Liver (tissue), 9 donors: ENCODE results near the gene LHX2. TPM values are rescaled to one million over a fixed set of nuclear protein-coding genes. Genes with fewer than 3 reads are reported as not detected.

Experiments used
- DNase-seq: peaks from one replicate; pipeline ENCODE4 v3.0.0-alpha.2; 2017; ENCODE audit warnings: low spot score
- H3K27ac ChIP-seq, 2 donors: one replicate each; pipeline ENCODE4 v1.7.0; 2013; ENCODE audit warnings: inconsistent platforms in 2 of 2, low read length in 2 of 2, control low read depth in 1 of 2, low read depth in 1 of 2, mild to moderate bottlenecking in 1 of 2
- H3K27me3 ChIP-seq, 4 donors: one replicate each; pipeline versions ENCODE4 v1.6.1 to v1.7.0; 2013; ENCODE audit warnings: low read length in 3 of 4, inconsistent platforms in 1 of 4, mild to moderate bottlenecking in 1 of 4, moderate library complexity in 1 of 4; ENCODE audit not compliant: control insufficient read depth in 4 of 4, insufficient read depth in 4 of 4
- H3K36me3 ChIP-seq, 4 donors: one replicate each; pipeline versions ENCODE4 v1.6.1 to v1.7.0; 2013; ENCODE audit warnings: low read length in 3 of 4, mild to moderate bottlenecking in 3 of 4, low read depth in 1 of 4, moderate library complexity in 1 of 4; ENCODE audit not compliant: control insufficient read depth in 4 of 4, insufficient read depth in 3 of 4
- H3K4me1 ChIP-seq, 4 donors: one replicate each; pipeline versions ENCODE4 v1.6.1 to v1.7.0; 2013; ENCODE audit warnings: low read length in 3 of 4, mild to moderate bottlenecking in 3 of 4, moderate library complexity in 1 of 4; ENCODE audit not compliant: control insufficient read depth in 4 of 4, insufficient read depth in 4 of 4
- H3K4me3 ChIP-seq, 3 donors: one replicate each; pipeline versions ENCODE4 v1.6.1 to v1.7.0; 2013; ENCODE audit warnings: low read length in 3 of 3, control low read depth in 1 of 3, low read depth in 1 of 3, mild to moderate bottlenecking in 1 of 3
- H3K9ac ChIP-seq, 2 donors: one replicate each; pipeline ENCODE4 v1.7.0; 2013; ENCODE audit warnings: low read length in 2 of 2, mild to moderate bottlenecking in 2 of 2, moderate library complexity in 2 of 2, control low read depth in 1 of 2, low read depth in 1 of 2
- H3K9me3 ChIP-seq, 4 donors: one replicate each; pipeline versions ENCODE4 v1.6.1 to v1.7.0; 2013; ENCODE audit warnings: low read length in 3 of 4; ENCODE audit not compliant: control insufficient read depth in 4 of 4
- EGR1 ChIP-seq, 2 donors: IDR thresholded peaks; 2 replicates each; pipeline ENCODE4 v1.6.1; 2016 to 2018; ENCODE audit warnings: antibody characterized with exemption in 2 of 2, low read depth in 2 of 2
- FOXA1 ChIP-seq: IDR thresholded peaks from 2 replicates; pipeline ENCODE4 v1.6.1; 2016; ENCODE audit warnings: antibody characterized with exemption
- FOXA2 ChIP-seq: IDR thresholded peaks from 2 replicates; pipeline ENCODE4 v1.6.1; 2016; ENCODE audit warnings: antibody characterized with exemption
- GABPA ChIP-seq, 2 donors: IDR thresholded peaks in 1 of 2; conservative IDR thresholded peaks in 1 of 2; 2 replicates each; pipeline ENCODE4 v1.6.1; 2016; ENCODE audit warnings: antibody characterized with exemption in 2 of 2, mild to moderate bottlenecking in 1 of 2, moderate library complexity in 1 of 2
- HNF4A ChIP-seq, 2 donors: conservative IDR thresholded peaks; 2 replicates each; pipeline ENCODE4 v1.6.1; 2016; ENCODE audit warnings: antibody characterized with exemption in 2 of 2, mild to moderate bottlenecking in 2 of 2
- JUND ChIP-seq, 2 donors: IDR thresholded peaks; 2 replicates each; pipeline ENCODE4 v1.6.1; 2016; ENCODE audit warnings: antibody characterized with exemption in 2 of 2
- RAD21 ChIP-seq, 2 donors: IDR thresholded peaks; 2 replicates each; pipeline ENCODE4 v1.6.1; 2016; ENCODE audit warnings: antibody characterized with exemption in 2 of 2, mild to moderate bottlenecking in 2 of 2
- RXRA ChIP-seq, 2 donors: IDR thresholded peaks; 2 replicates each; pipeline ENCODE4 v1.6.1; 2017 to 2018; ENCODE audit warnings: antibody characterized with exemption in 2 of 2, mild to moderate bottlenecking in 1 of 2
- SP1 ChIP-seq: IDR thresholded peaks from 2 replicates; pipeline ENCODE4 v1.6.1; 2018; ENCODE audit warnings: antibody characterized with exemption, mild to moderate bottlenecking
- whole genome bisulfite sequencing: extraction: QIAGEN DNeasy Blood & Tissue Kit; methylation state at CpG from one replicate; pipeline ENCODE4 v1.1.7; 2013; 5-methylcytosine and 5-hydroxymethylcytosine counted together
- polyA plus RNA-seq, 2 donors: library from polyadenylated mRNA; stranded (reverse) in 1 of 2; unstranded in 1 of 2; fragments of 200-250 nt in 1 of 2; fragments of >200 nt in 1 of 2; fragmentation: Nextera tagmentation in 1 of 2; extraction: Ambion mirVana in 1 of 2; gene quantifications; one replicate each; pipeline versions ENCODE4 v1.2.1 to v1.2.3, GENCODE V29; 2013 to 2015
- total RNA-seq, 2 donors: library from RNA; depleted of rRNA; stranded (reverse); fragments of >200 nt; gene quantifications; one replicate each; pipeline ENCODE4 v1.2.3, GENCODE V29; 2014
- TF ChIP-seq, protein P1 (sequence below): fragments of 150-350 bp; IDR thresholded peaks from 2 replicates; pipeline ENCODE4 v1.5.1; 2017; ENCODE audit warnings: improper control_type of control experiment, low read depth, low read length; ENCODE audit not compliant: missing input control
- TF ChIP-seq, protein P2 (sequence below): IDR thresholded peaks from 2 replicates; pipeline ENCODE4 v1.6.1; 2016; ENCODE audit warnings: antibody characterized with exemption
- TF ChIP-seq, protein P3 (sequence below): IDR thresholded peaks from 2 replicates; pipeline ENCODE4 v1.6.1; 2016; ENCODE audit warnings: antibody characterized with exemption, mild to moderate bottlenecking
- donor health status: healthy.
- donor health status: healthy.
- donor health status: healthy.
- donor health status: healthy.
- donor health status: healthy.

The LHX2 gene
- total and polyA plus RNA-seq, 4 donors: 2.0 to 2.5 (median 2.1) TPM

DNA sequence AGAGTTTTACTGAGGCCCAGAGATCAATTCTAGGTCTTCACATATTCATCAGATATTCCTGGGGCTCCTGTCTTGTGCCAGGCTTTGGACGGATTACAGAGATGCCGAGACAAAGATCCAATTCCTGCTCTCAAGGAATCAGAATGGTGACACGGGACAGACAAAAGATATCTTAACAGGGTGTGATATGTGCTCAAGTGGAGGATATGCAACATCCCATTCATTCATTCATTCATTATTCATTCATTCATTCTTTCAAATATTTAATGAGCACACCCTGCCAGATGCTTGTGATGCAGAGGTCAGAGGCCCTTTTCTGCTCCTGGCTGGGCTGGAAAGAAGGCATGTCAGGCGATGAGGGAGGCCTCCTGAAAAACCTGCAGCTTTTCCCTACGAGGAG is 21.8 kb downstream of the LHX2 start (continued):
- TF ChIP-seq, protein P1, sequence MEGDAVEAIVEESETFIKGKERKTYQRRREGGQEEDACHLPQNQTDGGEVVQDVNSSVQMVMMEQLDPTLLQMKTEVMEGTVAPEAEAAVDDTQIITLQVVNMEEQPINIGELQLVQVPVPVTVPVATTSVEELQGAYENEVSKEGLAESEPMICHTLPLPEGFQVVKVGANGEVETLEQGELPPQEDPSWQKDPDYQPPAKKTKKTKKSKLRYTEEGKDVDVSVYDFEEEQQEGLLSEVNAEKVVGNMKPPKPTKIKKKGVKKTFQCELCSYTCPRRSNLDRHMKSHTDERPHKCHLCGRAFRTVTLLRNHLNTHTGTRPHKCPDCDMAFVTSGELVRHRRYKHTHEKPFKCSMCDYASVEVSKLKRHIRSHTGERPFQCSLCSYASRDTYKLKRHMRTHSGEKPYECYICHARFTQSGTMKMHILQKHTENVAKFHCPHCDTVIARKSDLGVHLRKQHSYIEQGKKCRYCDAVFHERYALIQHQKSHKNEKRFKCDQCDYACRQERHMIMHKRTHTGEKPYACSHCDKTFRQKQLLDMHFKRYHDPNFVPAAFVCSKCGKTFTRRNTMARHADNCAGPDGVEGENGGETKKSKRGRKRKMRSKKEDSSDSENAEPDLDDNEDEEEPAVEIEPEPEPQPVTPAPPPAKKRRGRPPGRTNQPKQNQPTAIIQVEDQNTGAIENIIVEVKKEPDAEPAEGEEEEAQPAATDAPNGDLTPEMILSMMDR: no peak
- no peak for TF ChIP-seq JUND (IDR thresholded peaks at IDR 0.05)
- no peak for TF ChIP-seq FOXA1

- no peak for DNase-seq
- Histone ChIP-seq H3K9me3 (no peaks in the 10 kb centered on the region), H3K27me3 (peaks cover 0 to 24% (median 1%) of the 10 kb centered on the region in 4 donors), H3K36me3 (peaks cover 0 to 3% (median 0%) of the 10 kb centered on the region in 4 donors), H3K4me1 (no peaks in the 10 kb centered on the region), H3K27ac (no peak overlapping the region), H3K4me3 (no peak overlapping the region), H3K9ac (no peak overlapping the region)
- 86% methylated on average over 3 of the region's 3 CpGs for WGBS
- no peak for TF ChIP-seq FOXA2
- no peak for TF ChIP-seq RXRA (IDR thresholded peaks at IDR 0.05)
- TF ChIP-seq, protein P2, sequence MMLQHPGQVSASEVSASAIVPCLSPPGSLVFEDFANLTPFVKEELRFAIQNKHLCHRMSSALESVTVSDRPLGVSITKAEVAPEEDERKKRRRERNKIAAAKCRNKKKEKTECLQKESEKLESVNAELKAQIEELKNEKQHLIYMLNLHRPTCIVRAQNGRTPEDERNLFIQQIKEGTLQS: no peak
- TF ChIP-seq, protein P3, sequence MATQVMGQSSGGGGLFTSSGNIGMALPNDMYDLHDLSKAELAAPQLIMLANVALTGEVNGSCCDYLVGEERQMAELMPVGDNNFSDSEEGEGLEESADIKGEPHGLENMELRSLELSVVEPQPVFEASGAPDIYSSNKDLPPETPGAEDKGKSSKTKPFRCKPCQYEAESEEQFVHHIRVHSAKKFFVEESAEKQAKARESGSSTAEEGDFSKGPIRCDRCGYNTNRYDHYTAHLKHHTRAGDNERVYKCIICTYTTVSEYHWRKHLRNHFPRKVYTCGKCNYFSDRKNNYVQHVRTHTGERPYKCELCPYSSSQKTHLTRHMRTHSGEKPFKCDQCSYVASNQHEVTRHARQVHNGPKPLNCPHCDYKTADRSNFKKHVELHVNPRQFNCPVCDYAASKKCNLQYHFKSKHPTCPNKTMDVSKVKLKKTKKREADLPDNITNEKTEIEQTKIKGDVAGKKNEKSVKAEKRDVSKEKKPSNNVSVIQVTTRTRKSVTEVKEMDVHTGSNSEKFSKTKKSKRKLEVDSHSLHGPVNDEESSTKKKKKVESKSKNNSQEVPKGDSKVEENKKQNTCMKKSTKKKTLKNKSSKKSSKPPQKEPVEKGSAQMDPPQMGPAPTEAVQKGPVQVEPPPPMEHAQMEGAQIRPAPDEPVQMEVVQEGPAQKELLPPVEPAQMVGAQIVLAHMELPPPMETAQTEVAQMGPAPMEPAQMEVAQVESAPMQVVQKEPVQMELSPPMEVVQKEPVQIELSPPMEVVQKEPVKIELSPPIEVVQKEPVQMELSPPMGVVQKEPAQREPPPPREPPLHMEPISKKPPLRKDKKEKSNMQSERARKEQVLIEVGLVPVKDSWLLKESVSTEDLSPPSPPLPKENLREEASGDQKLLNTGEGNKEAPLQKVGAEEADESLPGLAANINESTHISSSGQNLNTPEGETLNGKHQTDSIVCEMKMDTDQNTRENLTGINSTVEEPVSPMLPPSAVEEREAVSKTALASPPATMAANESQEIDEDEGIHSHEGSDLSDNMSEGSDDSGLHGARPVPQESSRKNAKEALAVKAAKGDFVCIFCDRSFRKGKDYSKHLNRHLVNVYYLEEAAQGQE: no peak
- no peak for TF ChIP-seq JUND (IDR thresholded peaks at IDR 0.05)
- no peak for TF ChIP-seq EGR1 (IDR thresholded peaks at IDR 0.05; ENCODE audit: low read depth in 2 of 2)
- no peak for TF ChIP-seq HNF4A (conservative IDR thresholded peaks at IDR 0.05)
- no peak for TF ChIP-seq SP1
- TF ChIP-seq RAD21 (IDR thresholded peaks at IDR 0.05): no peak
These were observed 22.4 kb downstream of the LHX2 start for GRCh38 chr9:124033967-124034366.

DNA sequence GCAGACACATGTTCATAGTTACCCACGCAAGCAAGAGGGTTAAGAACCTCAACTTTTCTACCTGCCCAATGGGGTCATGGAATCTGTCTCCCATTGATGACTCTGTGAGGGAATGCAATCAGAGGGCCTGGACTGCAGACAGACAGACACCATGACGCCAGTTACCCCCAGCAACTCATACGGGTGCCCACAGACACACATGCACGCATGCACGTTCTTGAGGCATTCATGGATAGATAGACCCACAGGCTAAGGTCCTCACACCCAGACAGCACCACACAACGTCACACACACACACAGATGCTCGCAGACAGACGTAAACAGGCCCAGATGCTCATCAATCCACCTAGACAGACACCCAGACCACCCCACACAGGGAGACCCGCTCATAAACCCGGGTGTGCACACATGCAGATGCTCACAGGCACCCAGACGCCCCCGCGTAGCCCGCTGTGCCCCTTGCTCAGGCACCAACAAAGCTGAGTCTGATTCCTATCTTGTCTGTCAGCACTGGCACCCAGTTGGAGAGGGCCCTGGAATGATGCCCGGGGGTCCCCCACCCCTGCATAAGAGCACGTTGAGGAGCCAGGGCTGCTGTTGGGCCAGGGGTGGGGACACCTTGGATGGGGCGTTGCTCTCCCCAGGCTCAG is 23.6 kb downstream of the LHX2 start:
- Histone ChIP-seq H3K9me3 (no peaks in the 10 kb centered on the region), H3K4me3 (no peak overlapping the region), H3K27ac (no peak overlapping the region), H3K27me3 (peaks cover 0 to 20% (median 1%) of the 10 kb centered on the region in 4 donors), H3K4me1 (no peaks in the 10 kb centered on the region), H3K36me3 (peaks cover 0 to 3% (median 0%) of the 10 kb centered on the region in 4 donors), H3K9ac (no peak overlapping the region)
- no peak for DNase-seq
- 89% methylated on average over 17 of the region's 17 CpGs for WGBS
- TF ChIP-seq, protein P2: no peak
- no peak for TF ChIP-seq GABPA (IDR thresholded peaks at IDR 0.05 in 1 of 2, conservative IDR thresholded peaks at IDR 0.05 in 1 of 2)
